GOT3 (cell line): ENCODE data around the gene AOC2.
A peak's percentile ranks its signal among the peaks of the same experiment; 100 is the strongest.

ENCODE experiments used
- DNase-seq: peaks from one replicate; lab custom pipeline; 2025; ENCODE audit warnings: mixed read lengths; lab: John Stamatoyannopoulos, UW

The AOC2 gene, protein sequence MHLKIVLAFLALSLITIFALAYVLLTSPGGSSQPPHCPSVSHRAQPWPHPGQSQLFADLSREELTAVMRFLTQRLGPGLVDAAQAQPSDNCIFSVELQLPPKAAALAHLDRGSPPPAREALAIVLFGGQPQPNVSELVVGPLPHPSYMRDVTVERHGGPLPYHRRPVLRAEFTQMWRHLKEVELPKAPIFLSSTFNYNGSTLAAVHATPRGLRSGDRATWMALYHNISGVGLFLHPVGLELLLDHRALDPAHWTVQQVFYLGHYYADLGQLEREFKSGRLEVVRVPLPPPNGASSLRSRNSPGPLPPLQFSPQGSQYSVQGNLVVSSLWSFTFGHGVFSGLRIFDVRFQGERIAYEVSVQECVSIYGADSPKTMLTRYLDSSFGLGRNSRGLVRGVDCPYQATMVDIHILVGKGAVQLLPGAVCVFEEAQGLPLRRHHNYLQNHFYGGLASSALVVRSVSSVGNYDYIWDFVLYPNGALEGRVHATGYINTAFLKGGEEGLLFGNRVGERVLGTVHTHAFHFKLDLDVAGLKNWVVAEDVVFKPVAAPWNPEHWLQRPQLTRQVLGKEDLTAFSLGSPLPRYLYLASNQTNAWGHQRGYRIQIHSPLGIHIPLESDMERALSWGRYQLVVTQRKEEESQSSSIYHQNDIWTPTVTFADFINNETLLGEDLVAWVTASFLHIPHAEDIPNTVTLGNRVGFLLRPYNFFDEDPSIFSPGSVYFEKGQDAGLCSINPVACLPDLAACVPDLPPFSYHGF

DNA sequence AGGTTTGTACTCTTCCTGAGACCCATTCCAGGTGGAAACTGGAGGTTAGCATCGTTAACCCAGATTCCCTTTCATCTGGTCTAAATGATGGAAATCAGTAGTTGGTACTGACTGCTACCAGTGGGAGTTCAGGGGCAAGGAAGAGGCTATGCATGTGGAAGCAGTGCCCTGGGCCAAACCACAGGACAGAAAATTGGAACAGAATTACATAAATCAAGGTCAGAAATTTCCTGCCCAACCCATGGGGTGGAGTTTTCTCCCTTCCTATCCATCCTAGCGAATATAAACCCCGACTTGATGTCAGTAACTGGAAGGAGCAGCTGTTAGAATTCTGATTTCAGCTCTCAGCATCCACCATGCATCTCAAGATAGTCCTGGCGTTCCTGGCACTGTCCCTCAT, at the start of gene AOC2:
AOC2 (plus strand) TSS at position 310 of the 400 bp plus-strand sequence; CDS start at position 357, 47 bp downstream.
- no peak for DNase-seq

DNA sequence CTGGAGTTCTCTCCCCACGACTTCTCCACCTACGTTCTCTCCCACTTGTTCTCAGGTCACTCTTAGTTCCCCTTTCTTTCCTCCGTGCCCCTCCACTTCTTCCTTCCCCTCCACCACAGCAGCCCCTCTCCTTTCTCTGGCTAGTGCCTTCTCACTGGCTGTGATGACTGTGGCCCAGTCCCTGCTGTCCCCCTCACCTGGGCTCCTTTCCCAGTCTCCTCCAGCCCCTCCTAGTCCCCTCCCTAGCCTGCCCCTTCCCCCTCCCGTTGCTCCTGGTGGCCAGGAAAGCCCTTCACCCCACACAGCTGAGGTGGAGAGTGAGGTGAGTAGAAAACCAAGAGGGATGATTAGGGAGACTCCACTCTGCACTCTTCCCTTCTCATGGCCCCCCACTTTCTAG, 49.3 kb upstream of the AOC2 start:
- DNase-seq = no peak

DNA sequence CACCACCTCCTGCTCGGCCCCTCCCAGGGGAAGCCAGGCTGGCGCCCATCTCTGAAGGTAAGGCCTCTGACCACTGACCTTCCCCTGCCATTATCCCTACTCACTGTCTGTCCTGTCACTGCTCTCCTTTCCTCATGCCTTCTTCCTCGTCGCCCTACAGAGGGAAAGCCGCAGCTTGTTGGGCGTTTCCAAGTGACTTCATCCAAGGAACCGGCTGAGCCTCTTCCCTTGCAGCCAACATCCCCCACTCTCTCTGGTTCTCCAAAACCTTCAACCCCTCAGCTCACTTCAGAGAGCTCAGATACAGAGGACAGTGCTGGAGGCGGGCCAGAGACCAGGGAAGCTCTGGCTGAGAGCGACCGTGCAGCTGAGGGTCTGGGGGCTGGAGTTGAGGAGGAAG, 48.9 kb upstream of the AOC2 start:
- no peak for DNase-seq

DNA sequence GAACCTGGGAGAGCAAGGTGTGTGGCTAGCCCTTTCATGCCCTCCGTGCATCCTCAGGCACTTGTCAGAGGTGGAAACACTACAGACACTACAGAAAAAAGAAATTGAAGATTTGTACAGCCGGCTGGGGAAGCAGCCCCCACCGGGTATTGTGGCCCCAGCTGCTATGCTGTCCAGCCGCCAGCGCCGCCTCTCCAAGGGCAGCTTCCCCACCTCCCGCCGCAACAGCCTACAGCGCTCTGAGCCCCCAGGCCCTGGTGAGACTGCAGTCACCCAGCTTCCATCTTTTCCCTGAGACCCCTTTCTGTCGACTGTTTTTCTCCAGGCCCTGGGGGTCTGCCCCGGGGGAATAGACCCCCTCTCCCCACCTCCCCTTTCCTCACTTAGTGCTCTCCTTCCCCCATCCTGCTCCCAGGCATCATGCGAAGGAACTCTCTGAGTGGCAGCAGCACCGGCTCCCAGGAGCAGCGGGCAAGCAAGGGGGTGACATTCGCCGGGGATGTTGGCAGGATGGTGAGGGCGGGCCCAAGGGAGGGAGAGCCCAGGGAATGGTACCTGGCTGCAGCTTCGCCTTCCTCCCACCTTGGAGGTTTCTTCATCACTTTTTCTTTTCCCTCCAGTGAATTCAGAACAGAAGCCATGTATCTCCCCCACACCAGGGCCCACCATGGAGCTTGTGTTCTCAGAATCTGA, 48.2 kb upstream of the AOC2 start:
- DNase-seq = no peak

DNA sequence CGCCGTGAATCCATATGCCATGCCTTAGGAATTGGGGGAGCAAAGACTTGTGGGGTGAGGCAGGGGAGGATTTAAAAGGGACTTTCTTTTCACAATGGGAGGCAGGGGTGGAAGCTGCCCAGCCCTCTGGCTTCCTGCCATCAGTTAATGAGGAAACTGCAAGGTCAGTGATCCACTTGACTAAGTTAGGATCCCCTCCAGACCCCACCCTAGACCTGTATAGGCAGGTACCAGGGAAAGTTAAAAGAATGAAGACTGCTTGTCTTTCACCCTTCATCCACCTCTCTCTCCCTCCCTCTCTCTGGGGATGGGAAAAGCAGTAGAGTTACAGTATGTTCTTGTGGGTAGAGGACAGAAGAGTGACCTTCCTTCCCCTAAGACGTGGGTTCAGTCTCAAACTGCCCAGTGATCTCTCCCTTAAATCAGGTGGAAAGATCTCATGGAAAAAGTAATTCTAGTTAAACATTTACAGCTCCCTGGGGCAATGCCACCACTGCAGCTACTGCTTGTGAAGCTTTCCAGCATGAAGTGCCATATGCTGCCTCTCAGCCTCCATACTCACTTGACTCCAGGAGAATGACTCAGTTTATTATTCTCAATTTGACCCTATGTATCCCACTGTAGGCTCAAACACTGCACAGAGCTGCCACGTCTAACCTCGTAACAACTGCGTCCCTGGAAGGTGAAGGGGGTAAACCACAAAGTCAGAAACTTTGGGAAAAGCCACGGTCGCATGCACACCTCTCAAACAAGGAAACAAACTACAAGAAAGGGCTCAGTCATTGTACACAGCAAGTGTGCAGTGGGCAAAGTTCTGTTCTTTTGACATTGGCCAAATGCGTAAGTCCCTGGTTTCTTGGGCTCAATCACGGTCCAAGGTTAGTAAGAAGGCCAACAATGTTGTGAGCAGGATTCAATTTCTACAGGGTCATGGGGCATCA, 47.0 kb upstream of the AOC2 start:
- DNase-seq = no peak

DNA sequence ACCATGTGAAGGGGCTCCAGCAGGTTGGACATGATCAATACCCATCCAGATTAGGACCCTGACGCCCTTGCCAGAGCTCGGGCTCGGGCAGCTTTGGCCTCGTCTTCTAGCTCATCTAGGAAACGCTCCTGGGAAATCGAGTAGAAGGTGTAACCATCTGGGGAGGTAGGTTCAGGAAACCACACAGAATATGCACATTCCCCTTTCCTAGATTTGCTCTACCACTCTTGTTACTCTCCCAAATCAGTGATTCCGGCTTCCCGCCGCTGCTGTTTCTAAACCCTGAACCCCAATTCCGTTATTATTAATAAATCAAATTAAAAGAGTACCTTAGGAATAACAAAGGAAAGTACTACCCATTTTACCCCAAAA, 46.4 kb upstream of the AOC2 start:
- DNase-seq = no peak

DNA sequence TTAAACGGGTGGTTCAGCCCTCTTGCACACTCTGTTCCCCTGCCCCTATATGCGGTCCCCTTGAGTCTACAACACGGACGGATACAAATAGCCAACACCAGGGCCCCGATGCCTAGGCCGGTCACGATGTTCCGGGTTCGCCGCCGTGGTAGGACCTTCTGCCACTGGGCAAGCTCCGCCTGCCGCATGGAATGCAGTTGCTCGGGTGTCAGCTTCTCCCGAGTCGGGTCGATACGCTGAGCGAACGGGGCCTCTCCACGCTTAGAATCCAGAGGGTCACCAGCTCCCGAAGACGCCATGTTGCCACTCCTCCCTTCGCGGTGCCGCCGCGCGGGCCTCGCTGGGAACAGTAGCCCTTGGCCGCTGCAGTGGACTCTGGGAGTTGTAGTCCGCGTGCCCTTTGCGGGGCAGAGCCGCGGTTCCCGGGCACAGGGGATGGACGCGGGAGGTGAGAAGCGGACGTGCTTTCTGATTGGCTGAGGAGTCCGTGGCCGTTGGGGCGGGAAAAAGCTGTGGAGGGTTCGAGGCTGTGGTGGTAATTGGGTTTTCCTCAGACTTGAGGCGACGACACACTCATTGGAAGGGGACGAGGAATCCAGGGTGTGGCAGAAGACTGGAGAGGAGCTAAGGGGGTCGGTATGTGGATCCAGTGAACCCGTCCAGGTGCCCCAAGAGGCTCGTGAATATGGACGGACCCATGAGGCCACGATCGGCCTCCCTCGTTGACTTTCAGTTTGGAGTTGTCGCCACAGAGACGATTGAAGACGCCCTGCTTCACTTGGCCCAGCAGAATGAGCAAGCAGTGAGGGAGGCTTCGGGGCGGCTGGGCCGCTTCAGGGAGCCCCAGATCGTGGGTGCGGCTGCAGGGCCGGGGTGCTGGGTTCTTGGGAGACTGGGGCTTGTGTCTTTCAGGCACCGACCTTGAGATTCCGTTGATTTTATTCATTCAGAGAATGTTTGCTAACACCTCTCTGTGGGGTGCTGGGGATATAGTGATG, 45.7 kb upstream of the AOC2 start, which contains the start of the genes CNTD1 and COA3:
CNTD1 (plus strand) TSS at position 479 of the 998 bp plus-strand sequence; CDS start at position 686, 207 bp downstream.
COA3 (minus strand) TSS at position 322 of the 998 bp plus-strand sequence; CDS start at position 299, 23 bp downstream.
- peak; percentile 35 for DNase-seq

DNA sequence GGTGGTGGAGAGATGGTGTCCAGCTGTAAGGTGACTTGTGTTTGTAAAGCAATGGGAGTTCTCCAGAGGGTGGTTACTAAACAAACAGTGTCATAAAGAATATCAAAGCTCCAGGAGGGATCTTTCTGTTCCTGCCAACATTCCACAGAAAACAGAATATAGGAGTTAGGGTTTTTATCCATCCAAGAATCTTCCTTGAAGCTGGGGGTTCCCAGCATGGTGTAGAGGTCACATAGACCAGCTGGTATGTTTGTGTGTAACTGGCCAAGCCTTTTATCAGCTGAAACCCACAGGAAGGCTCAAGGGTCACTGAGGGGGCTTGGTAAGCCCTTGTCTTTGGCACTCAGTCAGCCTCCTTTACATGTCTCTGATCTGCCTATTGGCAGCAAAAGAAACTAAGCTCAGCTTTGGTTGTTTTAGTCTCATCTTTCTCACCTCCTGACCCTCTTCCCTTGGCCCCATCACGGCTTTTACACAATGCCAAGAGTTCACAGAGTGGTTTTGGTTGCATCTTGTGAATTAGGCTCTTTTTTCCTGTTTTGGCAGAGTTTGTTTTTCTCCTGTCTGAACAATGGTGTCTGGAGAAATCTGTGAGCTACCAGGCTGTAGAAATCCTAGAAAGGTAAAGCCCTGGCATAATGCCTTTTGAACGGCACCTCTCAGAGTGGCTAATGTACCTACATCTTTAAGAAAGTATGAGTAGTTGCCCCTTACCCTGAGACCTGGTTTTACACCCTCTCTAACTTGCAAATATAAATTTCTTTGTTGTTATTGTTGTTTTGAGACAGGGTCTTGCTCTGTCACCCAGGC, 41.1 kb upstream of the AOC2 start:
- DNase-seq = no peak

DNA sequence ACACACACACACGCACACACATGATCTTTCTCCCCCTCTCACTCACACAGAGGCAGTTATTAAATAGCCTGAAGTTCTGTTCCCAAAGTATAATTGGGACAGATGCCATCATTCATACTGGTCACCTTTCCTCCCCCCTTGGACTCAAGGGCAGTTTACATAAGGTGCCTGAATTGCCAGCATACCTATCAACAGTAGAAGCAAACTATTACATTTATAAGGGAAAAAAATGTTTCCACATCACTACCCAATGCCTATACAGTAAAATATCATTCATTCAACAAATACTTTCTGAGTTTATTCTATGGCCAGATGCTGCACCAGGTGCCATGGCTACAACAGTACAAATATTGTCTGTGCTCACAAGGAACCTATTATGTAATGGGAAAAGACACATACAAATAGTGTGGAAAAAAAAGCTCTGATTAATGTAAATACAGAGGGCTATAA, 39.4 kb upstream of the AOC2 start:
- no peak for DNase-seq

DNA sequence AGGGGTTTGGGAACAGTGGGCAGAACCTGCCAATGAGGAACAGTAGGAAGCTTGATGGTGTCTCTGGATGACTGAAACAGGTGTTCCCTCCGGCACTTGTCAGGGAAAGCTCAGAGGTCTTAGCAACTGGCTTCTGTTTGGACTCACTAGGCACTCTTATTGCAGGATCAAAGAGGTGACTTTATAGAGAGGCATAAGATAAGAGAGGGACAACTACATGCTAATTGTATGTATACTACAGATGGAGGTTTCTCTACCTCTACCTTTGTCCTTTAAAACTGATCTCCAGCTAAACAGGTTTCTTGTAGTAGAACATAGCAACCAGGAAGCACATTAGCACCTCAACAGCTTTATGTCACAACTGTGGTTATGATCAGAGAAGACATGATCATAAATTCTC, 38.1 kb upstream of the AOC2 start:
- DNase-seq = no peak

DNA sequence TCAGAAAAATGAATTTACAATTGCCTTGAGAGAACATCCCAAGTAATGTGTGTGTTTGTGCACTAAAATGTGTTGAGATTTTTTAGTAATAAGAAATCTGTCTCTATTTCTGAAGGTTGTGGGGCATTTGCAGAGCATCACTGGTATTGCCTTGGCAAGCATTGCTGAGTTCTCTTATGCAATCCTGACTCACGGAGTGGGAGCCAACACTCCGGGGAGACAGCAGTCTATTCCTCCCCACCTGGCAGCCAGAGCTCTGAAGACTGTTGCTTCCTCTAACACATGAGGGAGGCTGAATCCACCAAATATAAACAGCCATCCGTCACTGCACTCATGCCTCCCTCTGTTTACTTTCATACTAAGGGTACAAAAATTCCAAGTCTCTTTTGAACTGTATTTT, 35.1 kb upstream of the AOC2 start:
- DNase-seq = no peak

DNA sequence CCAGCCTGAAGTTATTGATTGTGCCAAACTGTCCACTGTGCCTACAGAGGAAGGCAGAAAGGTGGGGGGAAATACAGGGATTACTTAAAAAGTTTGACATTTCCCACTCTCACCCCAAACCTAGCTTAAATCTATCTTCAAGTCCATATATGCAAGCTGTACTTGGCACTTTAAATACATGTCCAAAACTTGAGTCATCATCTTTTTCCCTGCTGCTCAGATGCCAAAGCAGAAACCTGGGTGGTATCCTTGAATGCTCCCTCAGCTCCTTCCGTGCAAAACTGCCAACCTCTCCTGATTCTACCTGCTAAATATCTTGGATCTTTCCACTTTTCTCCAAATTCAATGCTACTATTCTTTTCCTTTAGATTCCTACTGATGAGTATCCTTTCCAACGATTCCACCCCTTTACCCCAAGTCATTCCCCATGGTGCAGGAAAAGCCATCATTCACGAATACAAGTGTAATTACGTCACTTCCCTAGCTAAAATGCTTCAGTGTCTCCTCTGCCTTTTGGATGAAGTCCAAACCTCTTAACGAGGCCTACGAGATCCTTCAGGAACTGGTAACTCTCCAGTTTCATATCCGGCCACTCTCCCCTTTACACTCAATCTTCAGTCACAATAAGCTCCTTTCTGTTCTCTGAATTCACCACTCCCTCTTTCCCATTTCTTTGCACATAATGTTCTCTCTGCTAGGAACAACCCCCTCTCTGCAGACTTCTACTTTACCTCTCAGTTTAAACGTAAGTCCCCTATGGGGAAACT, 29.6 kb upstream of the AOC2 start:
- no peak for DNase-seq

DNA sequence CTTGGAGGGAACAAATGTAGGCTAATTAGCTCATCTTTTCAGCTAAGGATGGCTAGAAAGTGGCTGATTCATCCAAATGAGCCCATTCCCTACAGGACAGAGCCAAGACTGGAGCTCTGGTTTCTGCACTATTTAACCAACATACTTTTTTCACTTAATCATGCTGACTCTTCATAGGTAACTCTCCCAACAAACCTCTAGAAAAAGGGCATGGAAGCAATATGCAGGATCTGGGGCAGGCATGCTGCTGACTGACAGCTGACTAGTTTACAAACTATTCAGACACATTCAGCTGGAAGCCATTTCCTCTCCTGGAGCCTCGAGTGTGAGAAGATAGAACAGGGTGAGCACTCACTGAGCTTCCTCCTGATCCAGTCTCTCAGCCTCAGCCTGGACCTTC, 26.5 kb upstream of the AOC2 start:
- DNase-seq = no peak

DNA sequence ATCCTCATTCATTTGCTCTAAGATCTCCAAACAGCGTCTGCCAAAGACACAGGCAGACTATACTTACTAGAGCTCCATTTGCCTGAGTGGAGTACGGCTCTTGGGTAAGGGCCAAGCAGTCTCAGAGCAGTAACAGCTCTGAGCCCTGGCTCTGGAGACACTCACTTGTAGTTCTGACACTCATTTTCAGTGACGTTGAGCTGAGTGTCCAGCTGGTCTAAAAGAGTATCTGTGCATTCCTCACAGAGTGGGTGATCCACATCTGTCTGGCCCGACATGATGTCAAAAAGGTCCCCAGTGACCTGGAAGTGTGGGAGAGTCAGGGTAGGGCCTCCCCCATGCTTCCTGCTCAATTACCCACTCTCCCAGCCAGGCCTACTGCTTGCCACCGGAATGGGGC, 26.0 kb upstream of the AOC2 start:
- DNase-seq = no peak

DNA sequence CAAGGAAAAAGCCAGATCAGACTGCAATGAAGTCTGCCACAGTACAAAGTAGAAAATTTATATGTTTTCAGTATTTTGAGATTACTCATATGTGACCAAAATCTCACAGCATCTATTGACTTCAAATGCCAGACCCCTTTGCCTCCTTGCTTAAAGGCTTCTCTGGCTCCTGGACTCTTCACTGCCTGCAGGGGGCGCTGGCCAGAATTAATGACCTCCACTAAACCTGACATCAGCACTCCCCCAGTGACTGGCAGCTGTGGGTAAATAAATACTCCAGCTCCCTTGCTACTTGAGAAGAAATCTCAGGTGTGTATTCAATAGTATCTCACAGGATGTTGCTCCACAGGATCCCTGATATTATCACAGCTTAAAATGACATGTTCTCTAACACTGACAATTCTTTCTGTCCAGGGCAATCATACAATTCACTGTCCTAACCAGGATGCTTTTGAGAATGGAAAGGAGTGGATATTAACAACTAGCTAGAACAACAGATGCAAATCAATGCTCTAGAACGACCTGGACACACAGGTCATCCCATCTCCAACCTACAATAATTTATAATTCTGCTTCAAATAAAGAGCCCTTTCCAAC, 24.3 kb upstream of the AOC2 start:
- DNase-seq = no peak

DNA sequence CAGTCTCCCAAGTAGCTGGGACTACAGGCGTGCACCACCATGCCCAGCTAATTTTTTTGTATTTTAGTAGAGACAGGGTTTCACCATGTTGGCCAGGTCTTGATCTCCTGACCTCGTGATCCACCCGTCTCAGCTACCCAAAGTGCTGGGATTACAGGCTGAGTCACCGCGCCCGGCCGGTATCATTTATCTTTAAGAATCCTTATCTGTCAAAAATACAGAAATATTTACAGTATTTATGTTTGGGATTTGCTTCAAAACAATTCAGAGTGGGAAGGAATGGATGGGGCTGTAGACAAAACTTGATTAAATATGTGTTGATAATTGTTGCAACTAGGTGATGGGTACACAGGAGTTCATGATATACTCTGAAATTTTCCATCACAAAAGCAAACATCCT, 23.2 kb upstream of the AOC2 start:
- no peak for DNase-seq

DNA sequence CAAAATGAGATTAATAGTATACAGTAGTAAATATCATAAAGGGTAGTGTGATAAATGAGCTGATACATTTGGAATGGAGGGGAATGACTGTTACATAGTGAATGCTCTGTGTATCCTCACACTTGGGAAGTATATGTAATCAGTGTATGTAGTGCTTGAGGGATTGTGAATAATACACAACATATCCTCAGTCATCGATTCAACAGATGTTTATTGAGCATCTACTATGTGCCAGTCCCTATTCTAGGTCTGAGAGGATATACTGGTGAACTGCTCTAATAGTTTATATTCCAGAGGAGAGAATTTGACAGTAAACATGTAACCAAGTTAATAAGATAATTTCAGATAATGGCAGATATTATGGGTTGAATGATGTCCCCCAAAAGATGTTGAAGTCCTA, 16.9 kb upstream of the AOC2 start:
- no peak for DNase-seq

DNA sequence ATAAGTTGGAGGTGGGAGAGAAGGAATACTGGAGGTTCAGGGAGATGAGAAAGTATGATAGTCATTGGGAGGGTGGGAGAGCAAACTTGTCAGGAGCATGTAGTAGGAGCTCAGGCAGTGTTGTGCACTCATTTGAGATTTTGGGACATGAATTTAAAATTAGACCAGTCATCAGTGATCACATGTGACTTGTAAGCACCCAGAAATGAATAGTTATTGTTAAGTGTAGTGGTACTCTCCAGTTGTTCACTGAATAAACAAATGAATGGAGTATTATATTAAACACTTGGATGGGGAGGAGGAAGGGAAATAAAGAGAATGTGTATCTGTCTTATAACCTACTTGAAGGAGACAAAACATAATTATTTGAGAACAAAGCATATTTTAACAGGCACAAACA, 13.4 kb upstream of the AOC2 start:
- no peak for DNase-seq
